SK-N-SH treated with all-trans-retinoic acid at 6 μM for 48 hours (cell line): ENCODE measurements around the gene SELL.

Experiments
- ATAC-seq: fragments of 200-7000 bp; cut with Tn5 transposase; 3 replicates; pipeline ENCODE4 v1.9.1; 2020; ENCODE audit warnings: mild to moderate bottlenecking, moderate library complexity
- BACH2 ChIP-seq: fragments of 250-450 bp; sonication (Bioruptor Pico); IDR thresholded peaks from 2 replicates; pipeline ENCODE4 v1.9.0; 2021; ENCODE audit warnings: mild to moderate bottlenecking, borderline replicate concordance
- CREB5 ChIP-seq: fragments of 250-450 bp; sonication (Bioruptor Pico); IDR thresholded peaks from 2 replicates; pipeline ENCODE4 v1.5.1; 2020; ENCODE audit warnings: low read depth, mild to moderate bottlenecking, moderate library complexity
- CSDC2 ChIP-seq: fragments of 250-450 bp; sonication (Bioruptor Pico); IDR thresholded peaks from 2 replicates; pipeline ENCODE4 v1.5.0; 2020; ENCODE audit warnings: mild to moderate bottlenecking, moderate library complexity
- ESRRG ChIP-seq: fragments of 250-450 bp; sonication (Bioruptor Pico); IDR thresholded peaks from 2 replicates; pipeline ENCODE4 v1.6.1; 2021; ENCODE audit warnings: mild to moderate bottlenecking
- GLIS3 ChIP-seq: fragments of 250-450 bp; sonication (Bioruptor Pico); IDR thresholded peaks from 2 replicates; pipeline ENCODE4 v1.5.0; 2020; ENCODE audit warnings: mild to moderate bottlenecking, moderate library complexity
- ISL1 ChIP-seq: fragments of 250-450 bp; sonication (Bioruptor Pico); IDR thresholded peaks from 2 replicates; pipeline ENCODE4 v2.1.2; 2022; ENCODE audit warnings: mild to moderate bottlenecking, moderate library complexity
- PATZ1 ChIP-seq: fragments of 250-450 bp; sonication (Bioruptor Pico); IDR thresholded peaks from 2 replicates; pipeline ENCODE4 v1.8.0; 2020; ENCODE audit warnings: mild to moderate bottlenecking, moderate library complexity, borderline replicate concordance
- POU6F1 ChIP-seq: fragments of 250-450 bp; sonication (Bioruptor Pico); IDR thresholded peaks from 2 replicates; pipeline ENCODE4 v1.8.0; 2021; ENCODE audit warnings: low read depth, mild to moderate bottlenecking, moderate library complexity, borderline replicate concordance
- PPARA ChIP-seq: fragments of 250-450 bp; sonication (Bioruptor Pico); IDR thresholded peaks from 2 replicates; pipeline ENCODE4 v1.5.0; 2020; ENCODE audit warnings: mild to moderate bottlenecking, borderline replicate concordance
- RARB ChIP-seq: fragments of 250-450 bp; sonication (Bioruptor Pico); IDR thresholded peaks from 2 replicates; pipeline ENCODE4 v1.8.0; 2021; ENCODE audit warnings: mild to moderate bottlenecking, moderate library complexity
- SNAI2 ChIP-seq: fragments of 250-450 bp; sonication (Bioruptor Pico); IDR thresholded peaks from 2 replicates; pipeline ENCODE4 v1.5.0; 2020; ENCODE audit warnings: mild to moderate bottlenecking, moderate library complexity
- TCF4 ChIP-seq: fragments of 250-450 bp; sonication (Bioruptor Pico); IDR thresholded peaks from 2 replicates; pipeline ENCODE4 v1.8.0; 2021; ENCODE audit warnings: mild to moderate bottlenecking, moderate library complexity, borderline replicate concordance
- TOX ChIP-seq: fragments of 250-450 bp; sonication (Bioruptor Pico); IDR thresholded peaks from 2 replicates; pipeline ENCODE4 v1.8.0; 2021; ENCODE audit warnings: mild to moderate bottlenecking, moderate library complexity, borderline replicate concordance
- TSHZ2 ChIP-seq: fragments of 250-450 bp; sonication (Bioruptor Pico); IDR thresholded peaks from 2 replicates; pipeline ENCODE4 v1.5.0; 2020; ENCODE audit warnings: mild to moderate bottlenecking, moderate library complexity
- ZC3H10 ChIP-seq: fragments of 250-450 bp; sonication (Bioruptor Pico); IDR thresholded peaks from 2 replicates; pipeline ENCODE4 v1.5.1; 2021; ENCODE audit warnings: mild to moderate bottlenecking, moderate library complexity
- ZFP3 ChIP-seq: fragments of 250-450 bp; sonication (Bioruptor Pico); IDR thresholded peaks from 2 replicates; pipeline ENCODE4 v1.5.0; 2020; ENCODE audit warnings: mild to moderate bottlenecking, moderate library complexity
- ZFP30 ChIP-seq: fragments of 450-650 bp; formaldehyde crosslinking; IDR thresholded peaks from 2 replicates; pipeline ENCODE4 v1.5.0; 2022; ENCODE audit warnings: mild to moderate bottlenecking, moderate library complexity
- ZNF565 ChIP-seq: fragments of 450-650 bp; formaldehyde crosslinking; conservative IDR thresholded peaks from 2 replicates; pipeline ENCODE4 v1.5.0; 2020; ENCODE audit warnings: low read depth, mild to moderate bottlenecking, moderate library complexity
- ZNF70 ChIP-seq: fragments of 450-650 bp; formaldehyde crosslinking; IDR thresholded peaks from 2 replicates; pipeline ENCODE4 v1.5.0; 2020; ENCODE audit warnings: mild to moderate bottlenecking, moderate library complexity
- ZNF8 ChIP-seq: fragments of 450-650 bp; formaldehyde crosslinking; IDR thresholded peaks from 2 replicates; pipeline ENCODE4 v1.5.0; 2020; ENCODE audit warnings: mild to moderate bottlenecking, moderate library complexity
- TF ChIP-seq, protein P1 (sequence below): fragments of 250-450 bp; sonication (Bioruptor Pico); IDR thresholded peaks from 2 replicates; pipeline ENCODE4 v1.5.1; 2021; ENCODE audit warnings: mild to moderate bottlenecking, moderate library complexity

The SELL gene

DNA sequence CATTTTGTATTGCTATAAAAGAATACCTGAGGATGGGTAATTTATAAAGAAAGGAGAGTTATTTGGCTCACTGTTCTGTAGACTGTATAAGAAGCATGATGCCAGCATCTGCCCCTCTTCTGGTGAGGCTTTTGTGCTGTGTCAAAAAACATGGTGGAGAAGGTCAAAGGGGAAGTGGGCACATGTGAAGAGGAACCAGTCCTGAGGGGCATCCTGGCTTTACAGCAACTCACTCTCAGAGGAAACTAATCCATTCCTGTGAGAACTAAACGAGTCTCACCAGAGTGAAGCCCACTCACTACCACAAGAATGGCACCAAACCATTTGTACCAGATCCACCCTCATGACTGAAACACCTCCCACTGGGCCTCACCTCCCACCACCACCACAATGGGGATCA, 62.7 kb downstream of the SELL start:
- no peak for TF ChIP-seq ZC3H10
- TF ChIP-seq PPARA (CRISPR knock-in tag): no peak
- TF ChIP-seq ZFP3: no peak
- no peak for TF ChIP-seq TSHZ2 (CRISPR knock-in tag)
- TF ChIP-seq BACH2 (CRISPR knock-in tag): no peak
- no peak for TF ChIP-seq ISL1 (CRISPR knock-in tag)
- no peak for TF ChIP-seq SNAI2 (CRISPR knock-in tag)
- TF ChIP-seq ZNF565 (CRISPR knock-in tag): no peak
- TF ChIP-seq PATZ1 (CRISPR knock-in tag): no peak
- no peak for TF ChIP-seq TOX (CRISPR knock-in tag)
- TF ChIP-seq POU6F1: no peak
- TF ChIP-seq ZNF70: no peak
- no peak for TF ChIP-seq ZNF8 (CRISPR knock-in tag)
- TF ChIP-seq ESRRG (CRISPR knock-in tag): no peak
- TF ChIP-seq CSDC2 (CRISPR knock-in tag): no peak
- TF ChIP-seq, all 23 proteins: peak for 0
- no peak for ATAC-seq

- no peak for TF ChIP-seq RARB (CRISPR knock-in tag)
- no peak for ATAC-seq
Observed at GRCh38 chr1:169648187-169648586, 63.2 kb downstream of the SELL start.

DNA sequence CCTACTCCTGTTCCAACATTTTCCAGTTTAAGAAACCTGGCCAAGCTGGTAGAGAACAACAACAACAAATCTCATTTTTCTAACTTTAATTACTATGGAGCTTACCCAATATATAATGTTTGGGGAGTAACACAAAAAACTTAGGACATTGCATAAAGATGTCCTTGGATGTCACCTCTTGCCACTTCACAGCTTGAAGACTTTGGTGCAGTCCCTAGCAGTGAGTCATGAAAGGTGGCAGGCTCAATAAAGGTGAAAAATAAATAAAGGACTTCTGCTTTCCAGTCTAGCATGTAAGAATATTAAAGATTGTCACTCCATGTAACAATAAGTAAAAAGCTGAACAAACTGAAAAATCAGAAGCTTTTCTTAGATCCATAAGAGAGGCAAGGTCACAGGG, 63.9 kb downstream of the SELL start:
- TF ChIP-seq BACH2 (CRISPR knock-in tag) (no peak), SNAI2 (CRISPR knock-in tag) (no peak), TCF4 (CRISPR knock-in tag) (no peak), ZC3H10 (no peak), ISL1 (CRISPR knock-in tag) (no peak), ZNF8 (CRISPR knock-in tag) (no peak), ESRRG (CRISPR knock-in tag) (no peak), GLIS3 (CRISPR knock-in tag) (no peak), ZNF565 (CRISPR knock-in tag) (no peak), TSHZ2 (CRISPR knock-in tag) (no peak), PATZ1 (CRISPR knock-in tag) (no peak), PPARA (CRISPR knock-in tag) (no peak), CREB5 (CRISPR knock-in tag) (no peak), ZFP30 (no peak), CSDC2 (CRISPR knock-in tag) (no peak)
- TF ChIP-seq, protein P1, sequence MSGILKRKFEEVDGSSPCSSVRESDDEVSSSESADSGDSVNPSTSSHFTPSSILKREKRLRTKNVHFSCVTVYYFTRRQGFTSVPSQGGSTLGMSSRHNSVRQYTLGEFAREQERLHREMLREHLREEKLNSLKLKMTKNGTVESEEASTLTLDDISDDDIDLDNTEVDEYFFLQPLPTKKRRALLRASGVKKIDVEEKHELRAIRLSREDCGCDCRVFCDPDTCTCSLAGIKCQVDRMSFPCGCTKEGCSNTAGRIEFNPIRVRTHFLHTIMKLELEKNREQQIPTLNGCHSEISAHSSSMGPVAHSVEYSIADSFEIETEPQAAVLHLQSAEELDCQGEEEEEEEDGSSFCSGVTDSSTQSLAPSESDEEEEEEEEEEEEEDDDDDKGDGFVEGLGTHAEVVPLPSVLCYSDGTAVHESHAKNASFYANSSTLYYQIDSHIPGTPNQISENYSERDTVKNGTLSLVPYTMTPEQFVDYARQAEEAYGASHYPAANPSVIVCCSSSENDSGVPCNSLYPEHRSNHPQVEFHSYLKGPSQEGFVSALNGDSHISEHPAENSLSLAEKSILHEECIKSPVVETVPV (CRISPR knock-in tag): no peak
- TF ChIP-seq, all 23 proteins: peak for 0
- ATAC-seq: no peak
